Activated naive CD4-positive, alpha-beta T cell treated with anti-CD3 and anti-CD28 coated beads, Interleukin-2, amount 50 U/mL, for 72 hours (primary cell): ENCODE results near the gene PCTP. TPM values are rescaled to one million over a fixed set of nuclear protein-coding genes. Genes with fewer than 3 reads are reported as not detected.

Experiments used
- ATAC-seq, 2 donors: fragments of 150-1000 bp; cut with Tn5 transposase; 2 replicates each; pipeline ENCODE4 v1.10.0; 2021; ENCODE audit warnings: mild to moderate bottlenecking in 2 of 2, moderate library complexity in 2 of 2
- DNase-seq, 2 donors: peaks; one replicate each; pipeline ENCODE4 v3.0.0; 2021 to 2022; ENCODE audit warnings: low spot score in 2 of 2
- H3K27ac Mint-ChIP-seq, 2 donors: one replicate each; pipeline ENCODE4 v1.8.0; 2022; ENCODE audit warnings: mild to moderate bottlenecking in 2 of 2, mixed read lengths in 2 of 2
- H3K36me3 Mint-ChIP-seq, 2 donors: one replicate each; pipeline ENCODE4 v1.8.0; 2022; ENCODE audit warnings: mixed read lengths in 2 of 2
- H3K9me3 Mint-ChIP-seq, 2 donors: one replicate each; pipeline ENCODE4 v1.8.0; 2022; ENCODE audit warnings: mixed read lengths in 2 of 2
- total RNA-seq, 2 donors: library from RNA; stranded (reverse); gene quantifications; one replicate each; pipeline ENCODE4 v1.2.3, GENCODE V29; 2022

The PCTP gene
- total RNA-seq, 2 donors from 2014 or later = 11.0 to 11.5 TPM

DNA sequence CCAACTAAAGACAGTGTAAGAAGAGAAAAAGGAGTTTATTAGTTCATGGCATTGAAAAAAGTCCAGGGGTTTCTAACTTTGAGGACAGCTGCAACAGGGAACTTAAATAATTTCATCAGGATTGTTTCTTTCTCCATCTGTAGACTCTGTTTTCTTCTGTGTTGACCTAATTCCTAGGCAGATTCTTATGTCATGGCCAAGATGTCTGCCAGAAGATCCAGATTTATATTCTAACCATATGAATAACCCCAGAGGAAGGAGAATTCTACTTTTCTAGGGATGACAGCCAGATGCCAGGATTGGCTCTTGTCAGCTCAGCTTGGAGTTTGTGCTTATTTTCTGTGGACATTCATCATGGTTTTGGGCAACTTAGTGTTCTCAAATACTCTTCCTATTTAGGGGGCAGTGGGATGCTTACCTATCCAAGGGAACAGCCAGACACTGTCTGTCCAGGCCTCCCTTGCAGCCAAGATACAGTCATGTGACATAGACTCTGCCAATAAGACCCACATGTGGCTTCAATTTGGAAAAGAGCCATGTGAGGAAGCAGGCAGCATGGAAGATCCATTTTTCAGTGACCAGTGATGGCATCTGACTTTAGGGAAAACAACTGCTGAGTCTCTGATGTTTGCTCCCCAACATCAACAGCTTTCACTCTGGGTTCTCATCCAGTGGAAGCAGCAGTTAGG, 18.2 kb downstream of the PCTP start:
- Mint-ChIP-seq H3K9me3 (no peaks in the 10 kb centered on the region), H3K36me3 (peaks cover 6 to 14% of the 10 kb centered on the region in 2 donors), H3K27ac (no peak overlapping the region)
- no peak for DNase-seq
- no peak for ATAC-seq

DNA sequence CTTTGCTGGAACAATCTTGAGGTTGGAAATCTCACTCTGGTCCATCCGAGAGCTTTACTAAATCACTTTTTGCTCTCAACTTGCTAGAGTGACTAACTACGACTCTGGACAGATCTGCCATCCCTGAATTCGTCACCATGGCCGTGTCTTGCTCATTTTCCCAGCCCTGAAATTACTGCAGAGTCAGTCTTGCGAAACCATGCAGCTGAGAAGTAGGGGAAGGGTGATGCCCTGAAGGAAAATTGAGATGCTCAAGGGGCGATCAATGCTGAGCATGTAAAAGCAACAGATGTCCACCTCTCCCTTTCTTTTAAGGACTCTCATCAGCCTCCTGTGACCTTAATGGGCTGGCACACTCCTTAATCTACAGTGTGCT, 18.8 kb downstream of the PCTP start:
- no peak for ATAC-seq
- DNase-seq = no peak

DNA sequence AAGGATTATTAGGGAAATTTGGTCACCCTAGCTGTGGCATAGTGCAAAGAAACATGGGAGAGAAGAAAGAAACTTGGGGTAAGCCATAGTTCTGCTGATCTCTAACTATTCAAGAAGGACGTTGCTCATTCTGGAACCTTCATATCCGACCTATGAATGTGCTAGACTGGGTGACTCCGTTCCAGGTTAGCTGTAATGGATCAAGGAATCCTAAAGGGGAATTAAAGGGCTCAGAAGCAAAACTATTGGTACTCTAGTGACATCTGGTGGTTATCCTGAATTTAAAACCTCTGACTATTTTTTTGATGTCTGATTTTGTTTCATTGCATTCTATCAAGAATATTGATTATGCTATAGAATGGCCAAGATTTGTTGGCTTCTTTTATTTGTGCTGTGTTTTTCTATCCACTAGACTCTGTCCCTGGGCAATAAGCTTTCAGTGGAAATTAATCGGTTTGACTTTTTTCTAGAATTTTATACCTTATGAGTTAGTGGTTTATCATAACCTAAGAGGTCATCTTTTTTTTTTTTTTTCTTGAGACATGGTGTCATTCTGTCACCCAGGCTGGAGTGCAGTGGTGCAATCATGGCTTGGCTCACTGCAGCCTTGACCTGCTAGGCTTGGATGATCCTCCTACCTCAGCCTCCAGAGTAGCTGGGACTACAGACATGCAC, 19.5 kb downstream of the PCTP start:
- ATAC-seq = no peak
- no peak for DNase-seq
- Mint-ChIP-seq H3K9me3 (no peaks in the 10 kb centered on the region), H3K36me3 (peaks cover 6 to 14% of the 10 kb centered on the region in 2 donors), H3K27ac (peak overlapping the region in 1 of 2 donors; percentile 52)

More for the DNA sequence above, 18.8 kb downstream of the PCTP start:
- Mint-ChIP-seq H3K36me3 (peaks cover 6 to 14% of the 10 kb centered on the region in 2 donors), H3K27ac (no peak overlapping the region), H3K9me3 (no peaks in the 10 kb centered on the region)

DNA sequence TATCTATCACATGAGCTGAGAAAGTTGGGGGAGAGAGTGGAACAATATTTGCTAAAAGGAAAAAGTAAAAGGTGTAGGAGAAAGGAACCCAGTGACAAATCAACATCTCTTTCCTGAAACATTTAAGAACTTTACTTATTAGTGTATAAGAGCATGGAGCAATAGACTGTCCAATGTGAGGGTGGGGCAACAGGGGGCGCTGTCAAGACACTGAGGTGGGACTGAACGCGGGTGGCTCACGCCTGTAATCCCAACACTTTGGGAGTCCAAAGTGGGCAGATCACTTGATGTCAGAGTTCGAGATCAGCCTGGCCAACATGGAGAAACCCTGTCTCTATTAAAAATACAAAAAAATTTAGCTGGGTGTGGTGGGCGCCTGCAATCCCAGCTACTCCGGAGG, 21.2 kb downstream of the PCTP start:
- no peak for DNase-seq
- no peak overlapping the region for H3K27ac Mint-ChIP-seq
- H3K9me3 Mint-ChIP-seq = no peaks in the 10 kb centered on the region
- no peak for ATAC-seq
- peaks cover 6 to 14% of the 10 kb centered on the region in 2 donors for H3K36me3 Mint-ChIP-seq

DNA sequence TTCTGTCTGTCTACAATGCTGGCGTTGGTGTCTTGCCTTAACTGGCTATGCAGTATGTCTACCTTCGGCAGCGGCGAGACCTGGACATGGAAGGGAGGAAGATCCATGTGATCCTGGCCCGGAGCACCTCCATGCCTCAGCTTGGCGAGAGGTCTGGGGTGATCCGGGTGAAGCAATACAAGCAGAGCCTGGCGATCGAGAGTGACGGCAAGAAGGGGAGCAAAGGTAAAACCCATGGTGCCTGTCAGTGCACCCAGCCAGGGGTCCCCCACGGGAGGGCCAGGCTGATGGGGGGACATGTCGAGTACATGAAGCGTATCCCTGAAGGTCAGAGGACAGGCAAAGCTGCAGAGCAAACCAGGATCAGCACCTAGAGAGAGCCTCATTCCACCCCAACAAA, 22.8 kb downstream of the PCTP start:
- ATAC-seq = no peak
- DNase-seq = no peak
- Mint-ChIP-seq H3K36me3 (peaks cover 6 to 14% of the 10 kb centered on the region in 2 donors), H3K27ac (peak overlapping the region in 1 of 2 donors; percentile 34), H3K9me3 (no peaks in the 10 kb centered on the region)

DNA sequence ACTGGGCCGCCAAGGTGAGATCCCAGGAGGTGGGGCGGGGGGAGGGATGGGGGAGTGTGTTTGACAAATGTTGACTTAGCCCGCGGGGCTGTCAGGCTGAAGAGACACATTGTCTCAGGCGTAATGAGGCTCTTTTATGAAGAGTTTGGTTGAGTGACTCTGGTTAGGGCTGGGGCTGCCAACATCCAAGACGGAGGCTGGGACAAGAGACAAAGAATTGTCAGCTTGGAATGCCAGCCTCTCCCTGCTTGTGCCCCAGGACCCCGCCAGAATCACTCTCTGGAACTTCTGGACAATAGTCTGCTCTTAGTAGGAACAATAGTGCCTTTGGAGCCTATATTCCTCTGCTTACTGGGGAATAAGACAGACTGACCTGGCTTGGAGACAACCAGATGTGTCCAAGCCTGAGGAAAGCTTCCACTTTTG, 24.0 kb downstream of the PCTP start:
- no peak for DNase-seq
- peaks cover 6 to 14% of the 10 kb centered on the region in 2 donors for H3K36me3 Mint-ChIP-seq
- no peaks in the 10 kb centered on the region for H3K9me3 Mint-ChIP-seq
- ATAC-seq = no peak
- no peak overlapping the region for H3K27ac Mint-ChIP-seq

DNA sequence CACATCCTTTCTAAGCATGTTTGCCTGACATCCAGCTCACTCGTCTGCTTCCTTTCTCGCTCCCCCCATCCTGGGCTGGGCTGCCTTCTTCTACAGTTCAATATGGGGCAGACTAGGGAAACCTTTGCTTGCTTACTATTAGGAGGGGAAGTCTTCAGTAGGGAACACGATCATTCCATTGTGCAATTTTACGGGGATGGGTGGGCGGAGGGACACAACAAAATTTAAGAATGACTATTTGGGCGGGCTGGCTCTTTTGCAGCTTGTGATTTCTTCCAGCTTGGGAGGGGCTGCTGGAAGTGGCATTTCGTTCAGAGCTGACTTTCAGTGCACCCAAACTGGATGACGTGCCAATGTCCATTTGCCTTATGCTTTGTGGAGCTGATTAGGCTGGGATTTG, 25.4 kb downstream of the PCTP start:
- Mint-ChIP-seq H3K9me3 (no peaks in the 10 kb centered on the region), H3K27ac (no peak overlapping the region), H3K36me3 (peaks cover 6 to 14% of the 10 kb centered on the region in 2 donors)
- no peak for DNase-seq
- no peak for ATAC-seq

DNA sequence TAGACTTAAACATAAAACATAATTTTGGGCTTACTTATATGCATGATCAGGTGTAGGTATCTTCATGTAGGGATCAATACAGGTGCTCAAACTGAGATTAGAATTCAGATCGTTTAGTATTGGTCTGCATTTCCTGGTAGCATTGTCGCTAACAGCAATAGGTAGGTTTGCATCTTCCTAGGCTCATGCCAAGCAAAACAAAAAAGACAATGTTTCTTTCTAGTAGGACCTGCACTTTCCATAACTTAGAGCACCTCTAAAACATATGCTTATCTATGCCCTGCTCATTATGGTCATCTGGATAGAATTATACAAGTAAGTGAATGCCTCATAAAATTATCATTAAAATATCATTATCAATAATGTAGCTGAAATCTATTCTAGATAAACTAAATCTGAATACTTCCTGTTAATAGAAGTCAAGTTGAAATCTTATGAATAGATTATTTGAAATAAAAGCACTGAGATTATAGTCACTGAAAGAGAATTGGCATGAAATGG, 26.7 kb downstream of the PCTP start:
- peaks cover 0 to 8% of the 10 kb centered on the region in 2 donors for H3K36me3 Mint-ChIP-seq
- no peak for DNase-seq
- no peaks in the 10 kb centered on the region for H3K9me3 Mint-ChIP-seq
- no peak for ATAC-seq
- no peak overlapping the region for H3K27ac Mint-ChIP-seq

DNA sequence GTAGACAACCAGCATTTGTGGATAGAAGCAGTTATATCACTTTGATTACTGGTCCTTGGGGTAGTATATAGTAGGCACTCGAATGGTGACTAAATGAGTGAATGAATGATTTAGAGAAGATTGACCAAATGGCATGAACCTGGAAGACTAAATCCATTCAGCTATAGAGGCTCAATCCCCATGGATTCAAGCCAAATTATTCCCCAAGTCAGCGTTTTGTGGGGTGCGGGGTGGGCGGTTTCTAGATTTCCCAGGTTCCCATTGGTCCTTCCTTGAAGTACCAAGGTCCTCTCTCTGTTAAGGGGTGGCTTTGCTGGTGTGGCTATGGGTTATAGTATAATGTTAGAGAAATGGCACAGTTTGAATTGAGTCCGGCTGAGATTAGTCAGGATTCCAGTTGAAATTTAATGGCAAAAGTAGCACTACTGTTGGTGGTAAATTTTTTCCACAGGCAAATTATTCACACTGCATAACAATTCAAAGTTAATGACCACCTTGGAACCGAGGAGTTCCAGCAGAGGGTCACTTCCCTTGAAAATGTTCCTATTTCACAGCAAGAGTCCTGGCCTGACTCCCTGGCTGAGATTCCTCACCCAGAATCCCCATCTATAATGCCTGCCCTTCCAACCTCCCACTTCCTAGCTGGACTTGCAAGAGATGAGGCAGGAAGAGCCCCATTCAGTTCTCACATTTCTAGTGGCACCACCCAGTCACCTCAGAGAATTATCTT, 27.7 kb downstream of the PCTP start:
- Mint-ChIP-seq H3K27ac (no peak overlapping the region), H3K36me3 (peaks cover 0 to 3% of the 10 kb centered on the region in 2 donors), H3K9me3 (no peaks in the 10 kb centered on the region)
- no peak for ATAC-seq
- DNase-seq = no peak

DNA sequence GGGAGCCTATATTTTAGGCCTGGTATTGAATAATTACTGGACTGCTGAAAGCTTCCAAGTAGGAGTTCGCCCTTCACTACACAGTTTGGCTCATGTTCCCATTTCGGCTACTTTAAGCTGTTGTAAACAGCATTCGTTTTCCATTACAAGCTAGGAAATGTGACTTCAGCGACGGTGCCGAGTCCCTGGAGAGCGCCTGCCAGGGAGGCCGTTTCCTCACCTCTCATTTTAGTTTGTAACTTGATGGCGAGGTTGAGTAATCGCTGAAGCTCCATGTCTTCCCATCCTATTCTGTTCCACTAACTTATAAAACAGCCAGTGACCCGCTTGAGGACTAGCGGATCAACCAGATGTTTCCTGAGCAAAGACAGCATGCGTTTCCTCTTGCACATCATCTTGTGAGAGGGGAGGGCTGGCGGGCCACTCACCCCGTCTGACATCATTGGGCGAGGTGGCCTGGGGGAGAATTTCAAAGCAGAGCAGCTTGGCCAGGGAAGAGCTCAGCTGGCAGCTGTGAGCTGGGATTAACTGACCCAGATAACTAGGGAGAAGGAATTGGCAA, 32.9 kb downstream of the PCTP start:
- no peak for ATAC-seq

DNA sequence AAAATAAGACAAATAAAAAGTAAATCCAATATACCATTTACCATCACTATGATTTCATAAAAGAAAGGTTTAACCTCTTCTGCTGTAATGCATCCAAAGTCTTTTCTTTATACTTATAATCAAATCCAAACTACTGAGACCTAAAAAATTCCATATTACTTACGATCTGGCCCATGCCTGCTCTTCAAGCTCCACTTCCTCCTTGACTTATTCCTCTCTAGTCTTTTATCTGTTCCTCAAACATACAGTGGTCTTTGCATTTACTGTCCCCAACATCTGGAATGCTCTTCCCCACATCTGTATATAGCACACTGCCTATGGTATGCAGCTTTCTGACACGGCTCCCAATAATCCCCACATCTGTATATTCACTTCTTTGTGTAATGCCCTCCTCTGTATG, 33.8 kb downstream of the PCTP start:
- no peak for ATAC-seq
- H3K27ac Mint-ChIP-seq = no peak overlapping the region

More for the DNA sequence above, 32.9 kb downstream of the PCTP start:
- Mint-ChIP-seq H3K9me3 (no peaks in the 10 kb centered on the region), H3K36me3 (no peaks in the 10 kb centered on the region), H3K27ac (no peak overlapping the region)
- no peak for DNase-seq

DNA sequence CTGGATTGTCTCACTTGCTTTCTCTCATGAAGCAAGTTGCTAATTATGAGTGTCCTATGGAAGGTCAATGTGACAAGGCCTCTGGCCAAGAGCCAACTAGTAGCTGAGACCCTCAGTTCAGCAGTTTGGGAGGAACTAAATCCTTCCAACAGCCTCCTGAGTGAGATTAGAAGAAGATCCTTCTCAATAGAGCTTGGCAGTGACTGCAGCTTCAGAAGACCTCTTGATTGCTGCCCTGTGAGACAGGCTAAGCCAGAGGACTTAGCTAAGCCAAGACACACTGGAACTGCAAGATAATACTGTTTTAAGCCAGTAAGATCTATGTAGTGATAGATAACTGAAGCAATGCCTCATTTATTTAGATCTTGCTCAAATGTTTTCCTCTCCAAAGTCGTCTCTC, 34.3 kb downstream of the PCTP start:
- Mint-ChIP-seq H3K36me3 (no peaks in the 10 kb centered on the region), H3K9me3 (no peaks in the 10 kb centered on the region), H3K27ac (no peak overlapping the region)
- no peak for DNase-seq
- no peak for ATAC-seq

More for the DNA sequence above, 33.8 kb downstream of the PCTP start:
- no peak for DNase-seq
- Mint-ChIP-seq H3K9me3 (no peaks in the 10 kb centered on the region), H3K36me3 (no peaks in the 10 kb centered on the region)

DNA sequence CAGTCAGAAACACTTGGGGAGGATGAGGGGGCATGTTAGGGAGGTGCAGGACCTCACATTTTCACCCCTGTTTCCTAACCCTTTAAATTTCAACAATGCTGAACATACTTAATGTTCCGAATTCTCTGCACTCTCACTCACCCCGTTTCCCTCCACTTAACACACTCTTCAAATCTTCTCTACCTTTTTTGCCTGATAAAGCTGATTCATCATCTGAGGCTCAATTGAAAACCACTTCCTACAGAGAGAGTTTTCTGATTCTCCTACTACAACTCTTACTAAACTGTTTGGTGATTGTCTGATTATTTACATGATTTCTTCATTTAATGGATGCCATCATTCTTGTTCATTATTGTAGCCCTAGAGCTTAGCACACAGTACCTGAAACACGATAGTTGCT, 42.4 kb downstream of the PCTP start:
- Mint-ChIP-seq H3K27ac (no peak overlapping the region), H3K9me3 (peaks cover 0 to 3% of the 10 kb centered on the region in 2 donors), H3K36me3 (no peaks in the 10 kb centered on the region)
- DNase-seq (no peak), ATAC-seq (no peak)

DNA sequence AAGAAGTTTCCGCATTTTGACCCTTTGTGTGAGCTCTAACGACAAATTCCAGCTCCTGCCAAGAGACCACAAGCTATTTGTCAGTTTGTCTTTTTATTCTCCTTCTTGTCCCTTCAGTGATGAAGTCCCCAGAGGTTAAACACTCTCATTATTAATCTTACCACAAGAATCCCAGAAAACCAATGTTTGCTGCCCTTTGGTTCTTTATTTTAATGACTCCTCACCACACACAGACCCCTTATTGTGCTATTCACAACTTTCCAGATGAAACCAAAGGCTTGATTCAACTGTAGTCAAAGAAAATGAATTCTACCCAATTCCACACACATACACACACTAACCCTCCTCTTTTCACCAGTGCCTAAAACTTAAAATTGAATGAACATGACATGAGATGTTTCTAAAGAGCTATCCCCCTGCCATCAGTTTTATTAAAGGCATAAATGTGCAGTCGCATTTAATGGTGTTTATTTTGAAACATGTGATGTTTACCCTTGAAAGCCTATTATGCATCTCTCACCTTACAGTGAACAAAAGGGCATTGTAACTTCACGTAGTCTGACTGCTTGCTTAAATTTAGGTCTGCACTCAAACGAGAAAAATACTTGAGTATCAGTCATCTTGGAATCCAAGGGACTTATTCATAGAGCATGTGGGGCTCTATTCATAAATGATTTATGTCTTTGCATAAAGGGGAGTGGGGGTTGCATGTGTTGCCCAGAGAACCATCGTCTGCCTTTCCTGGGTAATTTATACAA, 44.1 kb downstream of the PCTP start:
- H3K9me3 Mint-ChIP-seq = peaks cover 2 to 5% of the 10 kb centered on the region in 2 donors
- no peak for ATAC-seq
- no peak overlapping the region for H3K27ac Mint-ChIP-seq
- no peak for DNase-seq
- H3K36me3 Mint-ChIP-seq = peaks cover 1 to 2% of the 10 kb centered on the region in 2 donors

DNA sequence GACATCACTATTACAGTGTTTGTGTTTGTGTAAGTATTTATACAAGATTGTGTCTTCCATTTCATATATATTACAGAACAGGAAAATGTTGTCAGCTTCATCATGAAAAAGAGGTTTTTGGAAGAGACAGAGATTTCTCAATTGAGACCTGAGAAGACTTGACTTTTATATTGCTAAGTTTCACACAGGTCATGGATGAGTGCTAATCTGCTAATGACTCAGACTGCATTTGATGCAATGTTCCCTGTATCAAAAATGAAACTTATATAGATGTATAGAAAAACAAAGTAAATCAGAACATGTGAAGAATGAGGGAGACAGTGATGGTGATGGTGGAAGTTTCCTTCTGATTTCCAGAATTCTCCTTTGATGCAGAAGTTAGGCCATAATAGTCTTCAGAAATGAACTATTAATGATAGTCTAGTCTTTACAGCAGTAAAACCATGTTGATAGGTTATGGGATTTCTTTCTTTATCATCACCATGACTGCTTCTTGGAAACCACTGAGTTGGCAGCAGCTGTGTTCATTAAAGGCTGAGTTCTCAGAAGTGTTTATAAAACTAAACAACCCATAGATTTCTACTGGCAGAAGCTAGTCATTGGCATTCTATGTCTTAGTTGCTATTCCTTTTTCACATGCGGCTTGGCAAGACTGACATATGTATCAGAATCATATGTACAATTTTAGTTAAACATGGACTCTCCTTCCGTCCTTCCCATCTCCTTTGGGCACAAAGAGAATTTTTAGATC, 56.1 kb downstream of the PCTP start:
- DNase-seq (peak in 1 of 2 donors; percentile 17), ATAC-seq (peak; percentile 36 to 93)
- Mint-ChIP-seq H3K36me3 (peaks cover 0 to 8% of the 10 kb centered on the region in 2 donors), H3K27ac (peak overlapping the region in 1 of 2 donors; percentile 76), H3K9me3 (peaks cover 0 to 8% of the 10 kb centered on the region in 2 donors)

DNA sequence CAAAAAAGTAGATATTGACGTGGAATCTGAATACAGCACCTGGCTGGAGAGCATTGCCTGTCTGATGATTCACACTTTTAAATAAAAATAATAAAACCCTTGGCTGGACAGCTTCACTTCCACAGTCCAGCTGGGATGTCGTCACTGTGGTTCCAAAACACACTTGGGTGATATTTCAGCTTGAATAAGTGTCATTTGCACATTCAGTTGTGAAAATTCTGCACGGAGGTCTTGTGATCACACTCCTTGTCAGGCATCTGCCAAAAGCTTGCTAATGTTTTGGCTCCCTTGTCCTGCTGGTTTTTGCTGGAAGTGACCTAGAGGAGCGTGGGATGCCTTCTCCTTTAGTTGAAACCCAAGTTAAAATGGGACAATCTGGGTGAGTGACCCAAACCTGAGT, 60.7 kb downstream of the PCTP start:
- Mint-ChIP-seq H3K27ac (no peak overlapping the region), H3K9me3 (no peaks in the 10 kb centered on the region), H3K36me3 (no peaks in the 10 kb centered on the region)
- DNase-seq = no peak
- ATAC-seq = no peak
